ENCODE results near the gene LHX6.

- no peak for TF ChIP-seq ZNF331 (CRISPR knock-in tag; IDR thresholded peaks at IDR 0.05; ENCODE audit: low read depth)
- TF ChIP-seq, protein P1, sequence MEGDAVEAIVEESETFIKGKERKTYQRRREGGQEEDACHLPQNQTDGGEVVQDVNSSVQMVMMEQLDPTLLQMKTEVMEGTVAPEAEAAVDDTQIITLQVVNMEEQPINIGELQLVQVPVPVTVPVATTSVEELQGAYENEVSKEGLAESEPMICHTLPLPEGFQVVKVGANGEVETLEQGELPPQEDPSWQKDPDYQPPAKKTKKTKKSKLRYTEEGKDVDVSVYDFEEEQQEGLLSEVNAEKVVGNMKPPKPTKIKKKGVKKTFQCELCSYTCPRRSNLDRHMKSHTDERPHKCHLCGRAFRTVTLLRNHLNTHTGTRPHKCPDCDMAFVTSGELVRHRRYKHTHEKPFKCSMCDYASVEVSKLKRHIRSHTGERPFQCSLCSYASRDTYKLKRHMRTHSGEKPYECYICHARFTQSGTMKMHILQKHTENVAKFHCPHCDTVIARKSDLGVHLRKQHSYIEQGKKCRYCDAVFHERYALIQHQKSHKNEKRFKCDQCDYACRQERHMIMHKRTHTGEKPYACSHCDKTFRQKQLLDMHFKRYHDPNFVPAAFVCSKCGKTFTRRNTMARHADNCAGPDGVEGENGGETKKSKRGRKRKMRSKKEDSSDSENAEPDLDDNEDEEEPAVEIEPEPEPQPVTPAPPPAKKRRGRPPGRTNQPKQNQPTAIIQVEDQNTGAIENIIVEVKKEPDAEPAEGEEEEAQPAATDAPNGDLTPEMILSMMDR (conservative IDR thresholded peaks at IDR 0.05; ENCODE audit: low read depth in 2 of 2), result no peak
- no peak for TF ChIP-seq EZH2 (IDR thresholded peaks at IDR 0.05; ENCODE audit: low read depth, unreplicated experiment)
- no peak for TF ChIP-seq POLR2AphosphoS5 (IDR thresholded peaks at IDR 0.05; ENCODE audit: low read depth)
- TF ChIP-seq, protein P2, sequence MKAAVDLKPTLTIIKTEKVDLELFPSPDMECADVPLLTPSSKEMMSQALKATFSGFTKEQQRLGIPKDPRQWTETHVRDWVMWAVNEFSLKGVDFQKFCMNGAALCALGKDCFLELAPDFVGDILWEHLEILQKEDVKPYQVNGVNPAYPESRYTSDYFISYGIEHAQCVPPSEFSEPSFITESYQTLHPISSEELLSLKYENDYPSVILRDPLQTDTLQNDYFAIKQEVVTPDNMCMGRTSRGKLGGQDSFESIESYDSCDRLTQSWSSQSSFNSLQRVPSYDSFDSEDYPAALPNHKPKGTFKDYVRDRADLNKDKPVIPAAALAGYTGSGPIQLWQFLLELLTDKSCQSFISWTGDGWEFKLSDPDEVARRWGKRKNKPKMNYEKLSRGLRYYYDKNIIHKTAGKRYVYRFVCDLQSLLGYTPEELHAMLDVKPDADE (IDR thresholded peaks at IDR 0.05), result no peak
- no peak for TF ChIP-seq CREB1 (CRISPR knock-in tag; IDR thresholded peaks at IDR 0.05; ENCODE audit: low read depth)
- no peak for TF ChIP-seq EZH2phosphoT487 (IDR thresholded peaks at IDR 0.05; ENCODE audit: unreplicated experiment)
- no peak for TF ChIP-seq JUNB (IDR thresholded peaks at IDR 0.05; ENCODE audit: unreplicated experiment)
- TF ChIP-seq, protein P3, sequence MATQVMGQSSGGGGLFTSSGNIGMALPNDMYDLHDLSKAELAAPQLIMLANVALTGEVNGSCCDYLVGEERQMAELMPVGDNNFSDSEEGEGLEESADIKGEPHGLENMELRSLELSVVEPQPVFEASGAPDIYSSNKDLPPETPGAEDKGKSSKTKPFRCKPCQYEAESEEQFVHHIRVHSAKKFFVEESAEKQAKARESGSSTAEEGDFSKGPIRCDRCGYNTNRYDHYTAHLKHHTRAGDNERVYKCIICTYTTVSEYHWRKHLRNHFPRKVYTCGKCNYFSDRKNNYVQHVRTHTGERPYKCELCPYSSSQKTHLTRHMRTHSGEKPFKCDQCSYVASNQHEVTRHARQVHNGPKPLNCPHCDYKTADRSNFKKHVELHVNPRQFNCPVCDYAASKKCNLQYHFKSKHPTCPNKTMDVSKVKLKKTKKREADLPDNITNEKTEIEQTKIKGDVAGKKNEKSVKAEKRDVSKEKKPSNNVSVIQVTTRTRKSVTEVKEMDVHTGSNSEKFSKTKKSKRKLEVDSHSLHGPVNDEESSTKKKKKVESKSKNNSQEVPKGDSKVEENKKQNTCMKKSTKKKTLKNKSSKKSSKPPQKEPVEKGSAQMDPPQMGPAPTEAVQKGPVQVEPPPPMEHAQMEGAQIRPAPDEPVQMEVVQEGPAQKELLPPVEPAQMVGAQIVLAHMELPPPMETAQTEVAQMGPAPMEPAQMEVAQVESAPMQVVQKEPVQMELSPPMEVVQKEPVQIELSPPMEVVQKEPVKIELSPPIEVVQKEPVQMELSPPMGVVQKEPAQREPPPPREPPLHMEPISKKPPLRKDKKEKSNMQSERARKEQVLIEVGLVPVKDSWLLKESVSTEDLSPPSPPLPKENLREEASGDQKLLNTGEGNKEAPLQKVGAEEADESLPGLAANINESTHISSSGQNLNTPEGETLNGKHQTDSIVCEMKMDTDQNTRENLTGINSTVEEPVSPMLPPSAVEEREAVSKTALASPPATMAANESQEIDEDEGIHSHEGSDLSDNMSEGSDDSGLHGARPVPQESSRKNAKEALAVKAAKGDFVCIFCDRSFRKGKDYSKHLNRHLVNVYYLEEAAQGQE (IDR thresholded peaks at IDR 0.05; ENCODE audit: unreplicated experiment), result no peak
- TF ChIP-seq STAT1 (IDR thresholded peaks at IDR 0.05; ENCODE audit: unreplicated experiment), result no peak
Observed at GRCh38 chr9:122205176-122205575, 23.6 kb downstream of the LHX6 start.

All from GM23338 (cell line).